ENCODE data around the gene PIGT.

DNA sequence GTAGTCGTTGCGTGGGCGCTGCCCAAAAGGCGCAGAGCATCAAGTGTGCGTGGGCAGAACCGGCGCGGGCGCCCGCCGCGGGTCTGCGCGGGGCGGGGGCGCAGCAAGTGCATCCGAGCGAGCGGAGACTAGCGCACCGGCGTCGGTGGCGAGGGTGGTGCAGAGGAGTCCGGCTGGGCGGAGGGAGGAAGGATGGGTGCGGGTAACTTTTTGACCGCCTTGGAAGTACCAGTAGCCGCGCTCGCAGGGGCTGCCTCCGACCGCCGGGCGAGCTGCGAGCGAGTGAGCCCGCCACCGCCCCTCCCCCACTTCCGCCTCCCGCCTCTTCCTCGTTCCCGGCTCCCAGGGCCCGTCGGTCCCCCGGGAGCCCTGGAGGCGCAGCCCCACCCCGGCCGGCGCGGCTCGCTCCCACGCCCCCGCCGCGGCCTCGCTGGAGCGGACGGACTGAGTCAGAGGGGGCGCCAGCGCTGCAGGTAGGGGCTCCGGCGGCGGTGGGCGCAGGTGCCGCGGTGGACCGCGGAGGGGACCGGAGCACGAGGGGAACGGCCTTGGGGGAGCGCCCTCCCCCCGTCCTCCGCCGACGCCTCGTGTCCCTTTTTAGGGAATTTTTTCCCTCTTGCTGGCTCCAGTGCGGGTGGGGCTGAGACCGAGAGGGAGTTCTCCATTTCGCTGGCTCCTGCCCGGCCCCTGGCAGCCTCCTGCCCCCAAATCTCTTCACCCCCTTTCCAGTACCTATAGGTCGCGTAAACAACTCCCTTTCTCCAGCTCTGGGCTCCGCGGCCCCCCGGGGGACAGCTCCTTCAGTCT lies 9.5 kb upstream of the PIGT start:
- TF ChIP-seq, protein P1, sequence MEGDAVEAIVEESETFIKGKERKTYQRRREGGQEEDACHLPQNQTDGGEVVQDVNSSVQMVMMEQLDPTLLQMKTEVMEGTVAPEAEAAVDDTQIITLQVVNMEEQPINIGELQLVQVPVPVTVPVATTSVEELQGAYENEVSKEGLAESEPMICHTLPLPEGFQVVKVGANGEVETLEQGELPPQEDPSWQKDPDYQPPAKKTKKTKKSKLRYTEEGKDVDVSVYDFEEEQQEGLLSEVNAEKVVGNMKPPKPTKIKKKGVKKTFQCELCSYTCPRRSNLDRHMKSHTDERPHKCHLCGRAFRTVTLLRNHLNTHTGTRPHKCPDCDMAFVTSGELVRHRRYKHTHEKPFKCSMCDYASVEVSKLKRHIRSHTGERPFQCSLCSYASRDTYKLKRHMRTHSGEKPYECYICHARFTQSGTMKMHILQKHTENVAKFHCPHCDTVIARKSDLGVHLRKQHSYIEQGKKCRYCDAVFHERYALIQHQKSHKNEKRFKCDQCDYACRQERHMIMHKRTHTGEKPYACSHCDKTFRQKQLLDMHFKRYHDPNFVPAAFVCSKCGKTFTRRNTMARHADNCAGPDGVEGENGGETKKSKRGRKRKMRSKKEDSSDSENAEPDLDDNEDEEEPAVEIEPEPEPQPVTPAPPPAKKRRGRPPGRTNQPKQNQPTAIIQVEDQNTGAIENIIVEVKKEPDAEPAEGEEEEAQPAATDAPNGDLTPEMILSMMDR (conservative IDR thresholded peaks at IDR 0.05; ENCODE audit: low read length) = no peak
- no peak for TF ChIP-seq EZH2phosphoT487 (IDR thresholded peaks at IDR 0.05; ENCODE audit: borderline replicate concordance, low read depth, low read length)
